ENCODE measurements around the gene PRRG2.

The PRRG2 gene

GRCh38 chr19:49581007-49581508, at the start of gene PRRG2:
Gene PRRG2, plus strand, starts transcription at chr19:49581316. Its CDS starts 1,904 bp downstream, at chr19:49583220.
- peak within 1 kb of the TSS; percentile 63 for H3K4me3 ChIP-seq (replicated peaks; ENCODE audit: low read depth, low read length)
- no peak for DNase-seq (ENCODE audit: extremely low read depth, low read depth)
- TF ChIP-seq CTCF (IDR thresholded peaks at IDR 0.05; ENCODE audit: low read depth, low read length, missing control alignments), result no peak

GRCh38 chr19:49533551-49534488, 47.3 kb upstream of the PRRG2 start:
- DNase-seq (ENCODE audit: extremely low read depth, low read depth), result no peak
- TF ChIP-seq CTCF (IDR thresholded peaks at IDR 0.05; ENCODE audit: low read depth, low read length, missing control alignments), result peak; percentile 28
- peak overlapping the region; percentile 42 for H3K4me3 ChIP-seq (replicated peaks; ENCODE audit: low read depth, low read length)

- no peak for TF ChIP-seq CTCF (IDR thresholded peaks at IDR 0.05; ENCODE audit: low read depth, low read length, missing control alignments)
- H3K4me3 ChIP-seq (replicated peaks; ENCODE audit: low read depth, low read length), result peak overlapping the region; percentile 42; the same call in 1 of the 2 replicates
- no peak for DNase-seq (ENCODE audit: extremely low read depth, low read depth)
Observed at GRCh38 chr19:49534632-49535385, 46.3 kb upstream of the PRRG2 start.

- H3K4me3 ChIP-seq (replicated peaks; ENCODE audit: low read depth, low read length), result no peak overlapping the region
- no peak for TF ChIP-seq CTCF (IDR thresholded peaks at IDR 0.05; ENCODE audit: low read depth, low read length, missing control alignments)
- no peak for DNase-seq (ENCODE audit: extremely low read depth, low read depth)
Observed at GRCh38 chr19:49536921-49537462, 44.1 kb upstream of the PRRG2 start.

GRCh38 chr19:49538643-49539042, 42.5 kb upstream of the PRRG2 start:
- TF ChIP-seq CTCF (IDR thresholded peaks at IDR 0.05; ENCODE audit: low read depth, low read length, missing control alignments), result no peak
- H3K4me3 ChIP-seq (replicated peaks; ENCODE audit: low read depth, low read length), result no peak overlapping the region
- no peak for DNase-seq (ENCODE audit: extremely low read depth, low read depth)

GRCh38 chr19:49539192-49539952, 41.7 kb upstream of the PRRG2 start:
- no peak for TF ChIP-seq CTCF (IDR thresholded peaks at IDR 0.05; ENCODE audit: low read depth, low read length, missing control alignments)
- no peak overlapping the region for H3K4me3 ChIP-seq (replicated peaks; ENCODE audit: low read depth, low read length)
- DNase-seq (ENCODE audit: extremely low read depth, low read depth), result no peak

Measured in HFF-Myc (cell line).